Measurements from ENCODE around the gene SIK3.

SIK3 gene

GRCh38 chr11:116970485-116971292 is 127.5 kb downstream of the SIK3 start:
- DNase-seq (ENCODE audit: low read depth, low spot score) = no peak

GRCh38 chr11:116969694-116970093 is 128.5 kb downstream of the SIK3 start:
- no peak for DNase-seq (ENCODE audit: low read depth, low spot score)

- no peak for DNase-seq (ENCODE audit: low read depth, low spot score)
Observed at GRCh38 chr11:116964269-116964668, 134.0 kb downstream of the SIK3 start.

GRCh38 chr11:116963813-116964212 is 134.4 kb downstream of the SIK3 start:
- DNase-seq (ENCODE audit: low read depth, low spot score) = no peak

- DNase-seq (ENCODE audit: low read depth, low spot score) = no peak
Observed at GRCh38 chr11:116962108-116962507, 136.1 kb downstream of the SIK3 start.

- peak; percentile 27 for DNase-seq (ENCODE audit: low read depth, low spot score)
Observed at GRCh38 chr11:116960930-116961329, 137.3 kb downstream of the SIK3 start.

GRCh38 chr11:116958246-116958645 is 140.0 kb downstream of the SIK3 start:
- DNase-seq (ENCODE audit: low read depth, low spot score) = no peak

- DNase-seq (ENCODE audit: low read depth, low spot score) = no peak
Observed at GRCh38 chr11:116955949-116956348, 142.3 kb downstream of the SIK3 start.

- no peak for DNase-seq (ENCODE audit: low read depth, low spot score)
Observed at GRCh38 chr11:116955548-116955947, 142.7 kb downstream of the SIK3 start.

GRCh38 chr11:116953530-116954285 is 144.5 kb downstream of the SIK3 start:
- DNase-seq (ENCODE audit: low read depth, low spot score) = no peak

GRCh38 chr11:116951762-116952161 is 146.5 kb downstream of the SIK3 start:
- no peak for DNase-seq (ENCODE audit: low read depth, low spot score)

GRCh38 chr11:116950210-116950609 is 148.0 kb downstream of the SIK3 start:
- no peak for DNase-seq (ENCODE audit: low read depth, low spot score)

- DNase-seq (ENCODE audit: low read depth, low spot score) = no peak
Observed at GRCh38 chr11:116948391-116948790, 149.8 kb downstream of the SIK3 start.

- no peak for DNase-seq (ENCODE audit: low read depth, low spot score)
Observed at GRCh38 chr11:116946414-116946813, 151.8 kb downstream of the SIK3 start.

- no peak for DNase-seq (ENCODE audit: low read depth, low spot score)
Observed at GRCh38 chr11:116939499-116939898, 158.7 kb downstream of the SIK3 start.

- DNase-seq (ENCODE audit: low read depth, low spot score) = no peak
Observed at GRCh38 chr11:116938471-116939070, 159.7 kb downstream of the SIK3 start.

- no peak for DNase-seq (ENCODE audit: low read depth, low spot score)
Observed at GRCh38 chr11:116936754-116937446, 161.3 kb downstream of the SIK3 start.

- DNase-seq (ENCODE audit: low read depth, low spot score) = no peak
Observed at GRCh38 chr11:116935514-116935913, 162.7 kb downstream of the SIK3 start.

- DNase-seq (ENCODE audit: low read depth, low spot score) = no peak
Observed at GRCh38 chr11:116935089-116935488, 163.1 kb downstream of the SIK3 start.

GRCh38 chr11:116933961-116934360 is 164.3 kb downstream of the SIK3 start:
- no peak for DNase-seq (ENCODE audit: low read depth, low spot score)

- no peak for DNase-seq (ENCODE audit: low read depth, low spot score)
Observed at GRCh38 chr11:116932181-116932580, 166.0 kb downstream of the SIK3 start.
